IMR-90 (cell line): ENCODE results near the gene MGLL. TPM values are rescaled to one million over a fixed set of nuclear protein-coding genes. Genes with fewer than 3 reads are reported as not detected.

ENCODE experiments used
- ATAC-seq: fragments of 200-7000 bp; cut with Tn5 transposase; 2 replicates; pipeline ENCODE4 v1.9.1; 2020; ENCODE audit warnings: low read depth, mild to moderate bottlenecking, moderate library complexity
- BruUV-seq: library from RNA; stranded (reverse); fragments of 400-500 nt; replicated peaks from 2 replicates; lab custom pipeline; 2021; lab: Mats Ljungman, UMichigan
- CTCF ChIA-PET: fragments of 300-600 bp; formaldehyde crosslinking; extraction: SDS; loops from one replicate; lab custom pipeline; 2021; ENCODE audit warnings: antibody characterized with exemption; lab: Yijun Ruan, JAX
- POLR2A ChIA-PET: fragments of 300-600 bp; sonication (Branson Sonifier 250); formaldehyde crosslinking; loops from one replicate; lab custom pipeline; 2022; ENCODE audit warnings: antibody characterized with exemption; ENCODE audit not compliant: unreplicated experiment; lab: Charles Lee
- DNase-seq: peaks from one replicate; pipeline ENCODE4 v3.0.0; 2013
- H2AFZ ChIP-seq: replicated peaks from 2 replicates; pipeline ENCODE3; 2013; ENCODE audit warnings: low read length, mild to moderate bottlenecking; ENCODE audit not compliant: poor library complexity
- H2AK5ac ChIP-seq: 2 replicates; pipeline ENCODE4 v1.6.1; 2013; ENCODE audit warnings: low read depth, low read length, inconsistent platforms
- H2AK9ac ChIP-seq: replicated peaks from 2 replicates; pipeline ENCODE3; 2013; ENCODE audit warnings: mild to moderate bottlenecking, low read depth, low read length, moderate library complexity; ENCODE audit not compliant: poor library complexity
- H2BK120ac ChIP-seq: 2 replicates; pipeline ENCODE4 v1.6.1; 2013; ENCODE audit warnings: low read depth, low read length, inconsistent platforms
- H2BK15ac ChIP-seq: 3 replicates; pipeline ENCODE4 v1.6.1; 2013; ENCODE audit warnings: low read depth, low read length, inconsistent platforms
- H2BK20ac ChIP-seq: 2 replicates; pipeline ENCODE4 v1.6.1; 2013; ENCODE audit warnings: low read depth, mild to moderate bottlenecking, inconsistent platforms, low read length, moderate library complexity
- H2BK5ac ChIP-seq: 2 replicates; pipeline ENCODE4 v1.6.1; 2013; ENCODE audit warnings: mild to moderate bottlenecking, low read depth, low read length, inconsistent platforms; ENCODE audit not compliant: poor library complexity, severe bottlenecking
- H3K14ac ChIP-seq: replicated peaks from 2 replicates; pipeline ENCODE4 v1.6.1; 2013; ENCODE audit warnings: low read depth, low read length, inconsistent platforms
- H3K18ac ChIP-seq: 2 replicates; pipeline ENCODE4 v1.6.1; 2013; ENCODE audit warnings: low read depth, low read length, control low read depth
- H3K23ac ChIP-seq: 2 replicates; pipeline ENCODE4 v1.6.1; 2013; ENCODE audit warnings: low read depth, low read length, inconsistent platforms
- H3K27ac ChIP-seq: 2 replicates; pipeline ENCODE4 v1.5.1; 2013; ENCODE audit warnings: mild to moderate bottlenecking, control low read depth, low read length; ENCODE audit not compliant: insufficient read depth
- H3K27me3 ChIP-seq: 2 replicates; pipeline ENCODE4 v1.6.1; 2013; ENCODE audit warnings: low read length; ENCODE audit not compliant: control insufficient read depth, insufficient read depth
- H3K36me3 ChIP-seq: 2 replicates; pipeline ENCODE4 v1.6.1; 2013; ENCODE audit warnings: low read length, mixed read lengths; ENCODE audit not compliant: control insufficient read depth, insufficient read depth
- H3K4ac ChIP-seq: 2 replicates; pipeline ENCODE4 v1.6.1; 2013; ENCODE audit warnings: low read depth, low read length, inconsistent platforms
- H3K4me1 ChIP-seq: 2 replicates; pipeline ENCODE4 v1.6.1; 2013; ENCODE audit warnings: low read length, mixed read lengths; ENCODE audit not compliant: control insufficient read depth, insufficient read depth
- H3K4me2 ChIP-seq: 2 replicates; pipeline ENCODE4 v1.6.1; 2013; ENCODE audit warnings: low read depth, mild to moderate bottlenecking, control low read depth, low read length, moderate library complexity
- H3K4me3 ChIP-seq: 2 replicates; pipeline ENCODE4 v1.5.1; 2013; ENCODE audit warnings: low read depth, mild to moderate bottlenecking, control low read depth, low read length, moderate library complexity; ENCODE audit not compliant: insufficient read depth
- H3K56ac ChIP-seq: 2 replicates; pipeline ENCODE4 v1.6.1; 2013; ENCODE audit warnings: low read length, inconsistent platforms; ENCODE audit not compliant: insufficient read depth; ENCODE audit errors: extremely low read depth
- H3K79me1 ChIP-seq, 2 experiments: 2 replicates each; pipeline ENCODE4 v1.6.1; 2013; ENCODE audit warnings: low read length in 2 of 2, inconsistent platforms in 1 of 2, low read depth in 1 of 2
- H3K9ac ChIP-seq: 2 replicates; pipeline ENCODE4 v1.6.1; 2013; ENCODE audit warnings: low read depth, low read length, control low read depth
- H3K9me1 ChIP-seq: 2 replicates; pipeline ENCODE4 v1.6.1; 2013; ENCODE audit warnings: low read length, inconsistent platforms; ENCODE audit not compliant: insufficient read depth
- H3K9me3 ChIP-seq: 2 replicates; pipeline ENCODE4 v1.6.1; 2013; ENCODE audit warnings: low read length; ENCODE audit not compliant: control insufficient read depth, insufficient read depth
- H4K20me1 ChIP-seq: 2 replicates; pipeline ENCODE4 v1.6.1; 2013; ENCODE audit warnings: low read length, inconsistent platforms; ENCODE audit not compliant: insufficient read depth
- H4K5ac ChIP-seq: 2 replicates; pipeline ENCODE4 v1.6.1; 2013; ENCODE audit warnings: mild to moderate bottlenecking, low read depth, low read length, control low read depth
- H4K8ac ChIP-seq, 2 experiments: 2 replicates each; pipeline ENCODE4 v1.6.1; 2013; ENCODE audit warnings: low read depth in 2 of 2, low read length in 2 of 2, control low read depth in 1 of 2, inconsistent platforms in 1 of 2
- H4K91ac ChIP-seq: 2 replicates; pipeline ENCODE4 v1.6.1; 2013; ENCODE audit warnings: low read depth, low read length, inconsistent platforms; ENCODE audit not compliant: insufficient read depth
- CEBPB ChIP-seq: IDR thresholded peaks from 2 replicates; pipeline ENCODE4 v1.6.1; 2012; ENCODE audit warnings: low read depth, low read length, improper control_type of control experiment
- MAFK ChIP-seq: IDR thresholded peaks from 2 replicates; pipeline ENCODE4 v1.6.1; 2012; ENCODE audit warnings: low read depth, low read length, improper control_type of control experiment
- RAD21 ChIP-seq: IDR thresholded peaks from 2 replicates; pipeline ENCODE4 v1.6.1; 2012; ENCODE audit warnings: low read length, improper control_type of control experiment
- RCOR1 ChIP-seq: IDR thresholded peaks from 2 replicates; pipeline ENCODE4 v1.6.1; 2012; ENCODE audit warnings: mild to moderate bottlenecking, low read length, improper control_type of control experiment; ENCODE audit not compliant: insufficient replicate concordance
- SMC3 ChIP-seq: fragments of 150-350 bp; IDR thresholded peaks from 2 replicates; pipeline ENCODE4 v1.6.1; 2016; ENCODE audit warnings: low read depth, mild to moderate bottlenecking, antibody characterized with exemption, low read length, moderate library complexity
- WGBS, 2 experiments: methylation state at CpG; one replicate each; pipeline versions ENCODE4 v1.1.5 to v1.1.7; 2013; ENCODE audit warnings: missing lambda C conversion rate in 2 of 2; ENCODE audit not compliant: insufficient read length in 1 of 2; ENCODE audit errors: extremely low coverage in 2 of 2; 5-methylcytosine and 5-hydroxymethylcytosine counted together
- dilution Hi-C: fragments of 300-500 bp; cut with HindIII; formaldehyde crosslinking; loops from one replicate; pipeline ENCODE4 v1.14.3; 2018; ENCODE audit warnings: low sequenced_read_pairs; ENCODE audit not compliant: unreplicated experiment
- in situ Hi-C: fragments of 300-500 bp; cut with MboI; formaldehyde crosslinking; loops from 3 replicates; pipeline ENCODE4 v1.14.3; 2019; ENCODE audit warnings: low sequenced_read_pairs, inconsistent platforms, mixed read lengths
- intact Hi-C: fragments of 100-400 bp; cut with micrococcal nuclease; formaldehyde crosslinking; loops from 2 replicates; pipeline ENCODE4 v1.10.0; 2022
- polyA plus RNA-seq, 3 experiments: library from polyadenylated mRNA; depleted of rRNA; stranded (reverse); fragments of >200 nt; gene quantifications; 2 replicates each; pipeline ENCODE4 v1.2.3, GENCODE V29; 2012; ENCODE audit warnings: low replicate concordance in 1 of 3
- total RNA-seq: library from RNA; depleted of rRNA; stranded (reverse); fragments of >200 nt; gene quantifications from 2 replicates; pipeline ENCODE4 v1.2.3, GENCODE V29; 2012
- TF ChIP-seq, protein P1 (sequence below): fragments of 150-350 bp; IDR thresholded peaks from 2 replicates; pipeline ENCODE4 v1.6.1; 2017; ENCODE audit warnings: mild to moderate bottlenecking, antibody characterized with exemption, low read length, low read depth

MGLL gene
- total and polyA plus RNA-seq, 2 of the 4 experiments (the other 2 are of a cell fraction), result 23.7 to 60.6 TPM

DNA sequence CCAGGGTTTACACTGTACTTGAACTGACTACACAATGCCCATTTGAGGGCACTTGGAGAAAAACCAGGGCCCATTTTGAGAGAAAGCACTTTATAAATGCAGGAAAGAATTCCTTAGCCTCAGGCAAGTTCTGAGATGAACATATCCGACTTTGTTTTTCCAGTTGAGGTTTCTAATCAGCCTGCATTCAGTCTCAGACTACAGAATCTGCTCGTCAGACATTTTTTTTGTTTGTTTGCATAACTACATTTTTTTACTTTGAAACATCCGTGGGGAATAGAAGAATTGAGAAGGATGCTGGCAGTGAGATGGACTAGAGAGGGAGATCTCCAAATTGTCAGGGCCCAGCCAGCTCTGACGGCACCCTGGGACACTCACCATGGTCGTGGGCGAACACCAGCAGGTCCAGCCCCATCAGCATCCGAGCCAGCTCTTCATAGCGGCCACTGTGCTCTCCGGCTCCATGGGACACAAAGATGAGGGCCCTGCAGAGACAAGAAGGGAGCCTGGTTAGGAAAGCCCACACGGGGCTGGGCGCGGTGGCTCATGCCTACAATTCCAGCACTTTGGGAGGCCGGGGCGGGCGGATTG, 40.8 kb downstream of the MGLL start:
- Histone ChIP-seq H3K56ac (peak overlapping the region; percentile 59; the same call in 1 of the 2 replicates), H3K27me3 (no peaks in the 10 kb centered on the region), H3K27ac (peak overlapping the region; percentile 99), H2BK15ac (peak overlapping the region; percentile 70; the same call in 2 of the 3 replicates), H3K36me3 (no peaks in the 10 kb centered on the region; the same call in 1 of the 2 replicates), H2AK9ac (peak overlapping the region; percentile 90), H3K9ac (peak overlapping the region; percentile 51), H3K79me1 (peaks cover 41 to 88% of the 10 kb centered on the region in 2 experiments), H2BK5ac (peak overlapping the region; percentile 94), H3K4ac (peak overlapping the region; percentile 95), H4K91ac (peak overlapping the region; percentile 95), H3K9me1 (peaks cover 28% of the 10 kb centered on the region), H4K5ac (peak overlapping the region; percentile 65), H4K20me1 (no peaks in the 10 kb centered on the region; the same call in 1 of the 2 replicates), H4K8ac (peak overlapping the region; percentile 67 to 93), H2AFZ (peak overlapping the region; percentile 60), H2BK120ac (peak overlapping the region; percentile 95), H3K4me2 (peak overlapping the region; percentile 39), H3K4me1 (peaks cover 36% of the 10 kb centered on the region), H3K14ac (peak overlapping the region; percentile 85), H3K4me3 (no peak overlapping the region), H3K9me3 (peaks cover 4% of the 10 kb centered on the region), H2AK5ac (peak overlapping the region; percentile 80), H2BK20ac (peak overlapping the region; percentile 89), H3K23ac (peak overlapping the region; percentile 86; the same call in 1 of the 2 replicates), H3K18ac (peak overlapping the region; percentile 98)
- ChIA-PET CTCF (interaction anchor here (0.5 to 2.5 kb wide), 3 partner anchors 10 to 97 kb away, joined by 3 to 7 read pairs (median 3); no protein-coding TSS in a partner anchor), POLR2A (interaction anchor here (1.4 kb wide), 1 partner anchor 10 kb away, joined by 5 read pairs; no protein-coding TSS in a partner anchor)
- peak; percentile 85 for DNase-seq
- in situ Hi-C loops (no loop called here), intact Hi-C loops (no loop called here), dilution Hi-C loops (no loop called here)
- TF ChIP-seq RAD21 (0 out of 2 replicates have a peak, but pooled peaks have one; percentile 2), CEBPB (0 out of 2 replicates have a peak, but pooled peaks have one; percentile 7), RCOR1 (peak; percentile 40), MAFK (peak; percentile 61), SMC3 (no peak)
- TF ChIP-seq, protein P1, sequence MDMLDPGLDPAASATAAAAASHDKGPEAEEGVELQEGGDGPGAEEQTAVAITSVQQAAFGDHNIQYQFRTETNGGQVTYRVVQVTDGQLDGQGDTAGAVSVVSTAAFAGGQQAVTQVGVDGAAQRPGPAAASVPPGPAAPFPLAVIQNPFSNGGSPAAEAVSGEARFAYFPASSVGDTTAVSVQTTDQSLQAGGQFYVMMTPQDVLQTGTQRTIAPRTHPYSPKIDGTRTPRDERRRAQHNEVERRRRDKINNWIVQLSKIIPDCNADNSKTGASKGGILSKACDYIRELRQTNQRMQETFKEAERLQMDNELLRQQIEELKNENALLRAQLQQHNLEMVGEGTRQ, result no peak
- no CpG with 5 or more reads among the region's 15 CpGs for WGBS, 2 experiments
- peak; percentile 73 for ATAC-seq
- BruUV-seq, result no TSS peak
